BJ (cell line): ENCODE results near the gene POU2F1. TPM values are rescaled to one million over a fixed set of nuclear protein-coding genes. Genes with fewer than 3 reads are reported as not detected.

Experiments
- CTCF ChIA-PET: fragments of 350-600 bp; formaldehyde crosslinking; extraction: SDS; loops from one replicate; lab custom pipeline; 2021; ENCODE audit warnings: antibody characterized with exemption, inconsistent platforms; lab: Yijun Ruan, JAX
- POLR2A ChIA-PET: fragments of 300-600 bp; sonication (Branson Sonifier 250); formaldehyde crosslinking; extraction: SDS; loops from one replicate; lab custom pipeline; 2021; ENCODE audit warnings: antibody characterized with exemption; lab: Charles Lee
- DNase-seq: peaks from one replicate; pipeline ENCODE4 v3.0.0-alpha.2; 2011; ENCODE audit warnings: low read depth
- H3K27me3 ChIP-seq: 2 replicates; pipeline ENCODE4 v1.6.0; 2011; ENCODE audit warnings: low read length; ENCODE audit not compliant: control insufficient read depth, insufficient read depth
- H3K36me3 ChIP-seq: 2 replicates; pipeline ENCODE4 v1.5.1; 2011; ENCODE audit warnings: low read length; ENCODE audit not compliant: control insufficient read depth, insufficient read depth
- H3K4me3 ChIP-seq: 2 replicates; pipeline ENCODE4 v1.5.1; 2011; ENCODE audit warnings: low read depth, mild to moderate bottlenecking, control low read depth, low read length
- polyA plus RNA-seq: library from polyadenylated mRNA; depleted of rRNA; stranded (reverse); fragments of >200 nt; gene quantifications from 2 replicates; pipeline ENCODE4 v1.2.3, GENCODE V29; 2011
- TF ChIP-seq, protein P1 (sequence below): IDR thresholded peaks from 2 replicates; pipeline ENCODE4 v1.5.1; 2011; ENCODE audit warnings: low read depth, mild to moderate bottlenecking, control low read depth, inconsistent platforms, low read length, moderate library complexity; ENCODE audit not compliant: insufficient read depth

The POU2F1 gene
- polyA plus RNA-seq, 1 experiment = 4.6 TPM

- DNase-seq = no peak
- POLR2A ChIA-PET = interaction anchor here (0.7 kb wide), 1 partner anchor 176 kb away, joined by 5 read pairs; no protein-coding TSS in a partner anchor
- CTCF ChIA-PET = no interaction called here
Measured at GRCh38 chr1:167298325-167298724, 77.6 kb downstream of the POU2F1 start.

GRCh38 chr1:167301355-167301754 lies 80.7 kb downstream of the POU2F1 start:
- ChIA-PET POLR2A (no interaction called here), CTCF (no interaction called here)
- no peaks in the 10 kb centered on the region for H3K27me3 ChIP-seq
- no peaks in the 10 kb centered on the region for H3K36me3 ChIP-seq
- no peak for DNase-seq
- H3K4me3 ChIP-seq = no peak overlapping the region
- TF ChIP-seq, protein P1, sequence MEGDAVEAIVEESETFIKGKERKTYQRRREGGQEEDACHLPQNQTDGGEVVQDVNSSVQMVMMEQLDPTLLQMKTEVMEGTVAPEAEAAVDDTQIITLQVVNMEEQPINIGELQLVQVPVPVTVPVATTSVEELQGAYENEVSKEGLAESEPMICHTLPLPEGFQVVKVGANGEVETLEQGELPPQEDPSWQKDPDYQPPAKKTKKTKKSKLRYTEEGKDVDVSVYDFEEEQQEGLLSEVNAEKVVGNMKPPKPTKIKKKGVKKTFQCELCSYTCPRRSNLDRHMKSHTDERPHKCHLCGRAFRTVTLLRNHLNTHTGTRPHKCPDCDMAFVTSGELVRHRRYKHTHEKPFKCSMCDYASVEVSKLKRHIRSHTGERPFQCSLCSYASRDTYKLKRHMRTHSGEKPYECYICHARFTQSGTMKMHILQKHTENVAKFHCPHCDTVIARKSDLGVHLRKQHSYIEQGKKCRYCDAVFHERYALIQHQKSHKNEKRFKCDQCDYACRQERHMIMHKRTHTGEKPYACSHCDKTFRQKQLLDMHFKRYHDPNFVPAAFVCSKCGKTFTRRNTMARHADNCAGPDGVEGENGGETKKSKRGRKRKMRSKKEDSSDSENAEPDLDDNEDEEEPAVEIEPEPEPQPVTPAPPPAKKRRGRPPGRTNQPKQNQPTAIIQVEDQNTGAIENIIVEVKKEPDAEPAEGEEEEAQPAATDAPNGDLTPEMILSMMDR = no peak

More at GRCh38 chr1:167298325-167298724, 77.6 kb downstream of the POU2F1 start:
- no peaks in the 10 kb centered on the region for H3K36me3 ChIP-seq
- TF ChIP-seq, protein P1 = no peak
- H3K27me3 ChIP-seq = no peaks in the 10 kb centered on the region
- H3K4me3 ChIP-seq = no peak overlapping the region

DNA sequence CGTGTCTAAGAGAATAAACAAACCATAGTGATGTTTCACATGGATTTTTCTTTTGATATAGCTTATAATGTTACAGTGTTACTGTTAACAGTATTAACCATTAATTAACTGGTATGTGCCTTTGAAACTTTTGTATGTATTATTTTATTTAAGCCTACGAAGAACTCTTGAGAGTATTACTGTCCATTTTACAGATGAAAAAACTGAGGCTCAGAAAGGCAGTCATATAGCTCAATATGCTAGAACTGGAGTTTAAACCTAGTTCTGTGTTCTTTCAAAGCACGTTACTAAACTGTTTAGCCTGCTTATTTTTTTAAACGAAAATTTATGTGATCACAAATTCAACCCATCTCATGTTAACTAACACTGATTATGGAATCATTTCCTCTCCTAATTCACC lies 83.5 kb downstream of the POU2F1 start:
- no peaks in the 10 kb centered on the region for H3K36me3 ChIP-seq
- DNase-seq = no peak
- TF ChIP-seq, protein P1 = no peak
- POLR2A ChIA-PET = interaction anchor here (0.5 kb wide), 1 partner anchor 82 kb away, joined by 3 read pairs; no protein-coding TSS in a partner anchor
- CTCF ChIA-PET = interaction anchor here (1.0 kb wide), 1 partner anchor 36 kb away, joined by 4 read pairs; no protein-coding TSS in a partner anchor
- H3K27me3 ChIP-seq = no peaks in the 10 kb centered on the region
- no peak overlapping the region for H3K4me3 ChIP-seq

- H3K36me3 ChIP-seq = no peaks in the 10 kb centered on the region
- POLR2A ChIA-PET = no interaction called here
- CTCF ChIA-PET = interaction anchor here (0.8 kb wide), 1 partner anchor 97 kb away, joined by 3 read pairs; no protein-coding TSS in a partner anchor
- H3K4me3 ChIP-seq = no peak overlapping the region
- DNase-seq = no peak
- TF ChIP-seq, protein P1 = no peak
- H3K27me3 ChIP-seq = no peaks in the 10 kb centered on the region
Measured at GRCh38 chr1:167305059-167305705, 84.5 kb downstream of the POU2F1 start.

DNA sequence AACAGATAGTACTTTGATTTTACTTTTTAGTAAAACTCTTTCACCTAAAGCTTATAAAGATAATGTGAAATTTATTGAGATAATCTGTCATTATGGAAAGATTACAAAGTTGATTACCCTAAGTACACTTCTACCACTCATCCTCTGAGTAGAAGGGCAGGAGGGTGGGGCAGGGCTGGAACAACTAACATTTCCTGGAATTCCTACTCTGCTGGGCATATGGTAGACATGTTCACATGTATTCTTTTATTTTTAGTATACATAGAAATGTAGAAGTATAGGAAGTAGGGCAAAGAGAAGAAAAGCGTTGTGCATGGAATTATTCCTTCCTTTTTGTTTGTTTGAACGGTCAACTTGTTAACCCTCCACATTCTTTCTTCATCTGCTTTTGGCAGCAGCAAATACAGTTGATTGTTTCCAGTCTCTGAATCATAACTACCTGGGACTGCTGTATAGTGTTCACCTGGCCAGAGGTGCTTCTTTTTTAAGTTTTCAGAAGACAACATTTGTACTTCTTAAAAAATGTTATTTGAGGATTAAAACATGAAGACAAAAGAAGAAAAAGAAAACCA lies 85.1 kb downstream of the POU2F1 start:
- no peak overlapping the region for H3K4me3 ChIP-seq
- H3K27me3 ChIP-seq = no peaks in the 10 kb centered on the region
- CTCF ChIA-PET = interaction anchor here (0.8 kb wide), 1 partner anchor 97 kb away, joined by 3 read pairs; no protein-coding TSS in a partner anchor
- TF ChIP-seq, protein P1 = no peak
- H3K36me3 ChIP-seq = no peaks in the 10 kb centered on the region
- DNase-seq = no peak
- POLR2A ChIA-PET = no interaction called here
